Activated CD8-positive, alpha-beta T cell treated with anti-CD3 and anti-CD28 coated beads for 36 hours (primary cell): Measurements from ENCODE around the gene CD164. TPM values are rescaled to one million over a fixed set of nuclear protein-coding genes. Genes with fewer than 3 reads are reported as not detected.

Experiments
- ATAC-seq: fragments of 200-7000 bp; cut with Tn5 transposase; one replicate; pipeline ENCODE4 v1.10.0; 2021; ENCODE audit warnings: mild to moderate bottlenecking, moderate library complexity
- CTCF ChIA-PET: fragments of 350-600 bp; sonication (Branson Sonifier 250); formaldehyde crosslinking; loops from one replicate; lab custom pipeline; 2021; ENCODE audit warnings: antibody characterized with exemption; lab: Charles Lee
- POLR2A ChIA-PET: fragments of 350-600 bp; sonication (Branson Sonifier 250); formaldehyde crosslinking; loops from one replicate; lab custom pipeline; 2021; ENCODE audit warnings: antibody characterized with exemption; lab: Charles Lee
- DNase-seq: peaks from one replicate; pipeline ENCODE4 v3.0.0-alpha.2; 2020
- H3K27ac Mint-ChIP-seq: one replicate; pipeline ENCODE4 v1.8.0; 2021; ENCODE audit warnings: mild to moderate bottlenecking, mixed read lengths
- H3K27me3 Mint-ChIP-seq: one replicate; pipeline ENCODE4 v1.8.0; 2021; ENCODE audit warnings: mixed read lengths
- H3K36me3 Mint-ChIP-seq: one replicate; pipeline ENCODE4 v1.8.0; 2021; ENCODE audit warnings: low read depth, mixed read lengths
- H3K4me1 Mint-ChIP-seq: one replicate; pipeline ENCODE4 v1.8.0; 2021; ENCODE audit warnings: low read depth, mixed read lengths
- H3K4me3 Mint-ChIP-seq: one replicate; pipeline ENCODE4 v1.8.0; 2021; ENCODE audit warnings: mild to moderate bottlenecking, moderate library complexity, mixed read lengths
- H3K9me3 Mint-ChIP-seq: one replicate; pipeline ENCODE4 v1.8.0; 2021; ENCODE audit warnings: mixed read lengths
- CTCF ChIP-seq: fragments of 200-600 bp; IDR thresholded peaks from one replicate; pipeline ENCODE4 v1.8.0; 2022; ENCODE audit warnings: antibody characterized with exemption, mild to moderate bottlenecking
- intact Hi-C: fragments of 100-400 bp; cut with micrococcal nuclease; formaldehyde crosslinking; loops from one replicate; pipeline ENCODE4 v1.10.0; 2022
- total RNA-seq, 2 experiments: library from RNA; stranded (reverse); gene quantifications; one replicate each; pipeline ENCODE4 v1.2.3, GENCODE V29; 2021

CD164 gene
- total RNA-seq, 2 experiments from 2014 or later: 144 to 146 TPM

GRCh38 chr6:109360791-109361190 lies 21.5 kb downstream of the CD164 start:
- Mint-ChIP-seq H3K4me3 (no peak overlapping the region), H3K27me3 (no peaks in the 10 kb centered on the region), H3K27ac (no peak overlapping the region), H3K36me3 (peaks cover 83% of the 10 kb centered on the region), H3K4me1 (peaks cover 8% of the 10 kb centered on the region), H3K9me3 (peaks cover 3% of the 10 kb centered on the region)
- TF ChIP-seq CTCF: no peak
- ATAC-seq (no peak), DNase-seq (no peak)
- POLR2A ChIA-PET: interaction anchor here (0.6 to 2.2 kb wide), 2 partner anchors 10 to 33 kb away, joined by 3 to 8 read pairs; no protein-coding TSS in a partner anchor
- CTCF ChIA-PET: interaction anchor here (1.1 to 1.9 kb wide), 2 partner anchors 9 to 173 kb away, joined by 3 to 8 read pairs; no protein-coding TSS in a partner anchor
- intact Hi-C loops: no loop called here

- H3K27me3 Mint-ChIP-seq: no peaks in the 10 kb centered on the region
- CTCF ChIA-PET: interaction anchor here (1.9 kb wide), 1 partner anchor 173 kb away, joined by 8 read pairs; no protein-coding TSS in a partner anchor
- no peak overlapping the region for H3K4me3 Mint-ChIP-seq
- DNase-seq (no peak), ATAC-seq (no peak)
- TF ChIP-seq CTCF: no peak
- intact Hi-C loops: no loop called here
- H3K9me3 Mint-ChIP-seq: peaks cover 3% of the 10 kb centered on the region
- H3K36me3 Mint-ChIP-seq: peaks cover 88% of the 10 kb centered on the region
- H3K4me1 Mint-ChIP-seq: peaks cover 8% of the 10 kb centered on the region
- POLR2A ChIA-PET: interaction anchor here (2.2 kb wide), 1 partner anchor 11 kb away, joined by 8 read pairs; no protein-coding TSS in a partner anchor
- no peak overlapping the region for H3K27ac Mint-ChIP-seq
These were observed 22.0 kb downstream of the CD164 start for GRCh38 chr6:109360281-109360680.

GRCh38 chr6:109359248-109359647 lies 23.0 kb downstream of the CD164 start:
- CTCF ChIA-PET: interaction anchor here (1.8 to 1.9 kb wide), 2 partner anchors 24 to 172 kb away, joined by 4 to 8 read pairs; no protein-coding TSS in a partner anchor
- no peak overlapping the region for H3K4me3 Mint-ChIP-seq
- H3K27me3 Mint-ChIP-seq: no peaks in the 10 kb centered on the region
- peaks cover 81% of the 10 kb centered on the region for H3K36me3 Mint-ChIP-seq
- H3K27ac Mint-ChIP-seq: no peak overlapping the region
- ATAC-seq: no peak
- H3K4me1 Mint-ChIP-seq: peaks cover 8% of the 10 kb centered on the region
- H3K9me3 Mint-ChIP-seq: peaks cover 3% of the 10 kb centered on the region
- POLR2A ChIA-PET: interaction anchor here (1.0 kb wide), 1 partner anchor 9 kb away, joined by 4 read pairs; no protein-coding TSS in a partner anchor
- intact Hi-C loops: no loop called here
- TF ChIP-seq CTCF: no peak
- DNase-seq: no peak

- H3K27ac Mint-ChIP-seq: no peak overlapping the region
- ChIA-PET CTCF (interaction anchor here (0.6 to 1.8 kb wide), 4 partner anchors 16 to 168 kb away, joined by 3 to 4 read pairs (median 3); no protein-coding TSS in a partner anchor), POLR2A (no interaction called here)
- H3K36me3 Mint-ChIP-seq: peaks cover 80% of the 10 kb centered on the region
- no peaks in the 10 kb centered on the region for H3K27me3 Mint-ChIP-seq
- ATAC-seq (no peak), DNase-seq (no peak)
- intact Hi-C loops: no loop called here
- H3K4me1 Mint-ChIP-seq: peaks cover 3% of the 10 kb centered on the region
- H3K9me3 Mint-ChIP-seq: peaks cover 3% of the 10 kb centered on the region
- H3K4me3 Mint-ChIP-seq: no peak overlapping the region
- TF ChIP-seq CTCF: no peak
These were observed 24.1 kb downstream of the CD164 start for GRCh38 chr6:109358204-109358603.

GRCh38 chr6:109356237-109356636 lies 26.0 kb downstream of the CD164 start:
- H3K4me3 Mint-ChIP-seq: no peak overlapping the region
- CTCF ChIA-PET: no interaction called here
- ATAC-seq (no peak), DNase-seq (no peak)
- TF ChIP-seq CTCF: no peak
- no peak overlapping the region for H3K27ac Mint-ChIP-seq
- intact Hi-C loops: no loop called here
- no peaks in the 10 kb centered on the region for H3K27me3 Mint-ChIP-seq
- H3K9me3 Mint-ChIP-seq: peaks cover 3% of the 10 kb centered on the region
- H3K4me1 Mint-ChIP-seq: peaks cover 9% of the 10 kb centered on the region
- POLR2A ChIA-PET: interaction anchor here (0.6 kb wide), 1 partner anchor 11 kb away, joined by 3 read pairs; no protein-coding TSS in a partner anchor
- H3K36me3 Mint-ChIP-seq: peaks cover 70% of the 10 kb centered on the region
